Hematopoietic multipotent progenitor cell treated with erythropoietin and hydrocortisone succinate and interleukin-3 and kit ligand, for 17 days (in vitro differentiated cells): ENCODE data around the gene AEBP2.
"Not testable (repeated sequence)": the region's sequence is repeated elsewhere in the genome, so short reads cannot be mapped to it uniquely, and the experiment has no call there.

Experiments
- DNase-seq: peaks from one replicate; pipeline ENCODE4 v3.0.0-alpha.2; 2015; ENCODE audit warnings: low spot score

AEBP2 gene

GRCh38 chr12:19421503-19422282, 17.6 kb upstream of the AEBP2 start:
- DNase-seq = no peak

- DNase-seq = no peak
Observed at GRCh38 chr12:19423166-19423930, 15.9 kb upstream of the AEBP2 start.

GRCh38 chr12:19428246-19428645, 11.0 kb upstream of the AEBP2 start:
- DNase-seq = no peak

GRCh38 chr12:19429491-19429890, 9.8 kb upstream of the AEBP2 start:
- not testable (repeated sequence) for DNase-seq

- DNase-seq = no peak
Observed at GRCh38 chr12:19430988-19431387, 8.3 kb upstream of the AEBP2 start.

- DNase-seq = no peak
Observed at GRCh38 chr12:19431407-19432308, 7.6 kb upstream of the AEBP2 start.

GRCh38 chr12:19432309-19433170, 6.8 kb upstream of the AEBP2 start:
- no peak for DNase-seq

GRCh38 chr12:19434538-19434937, 4.8 kb upstream of the AEBP2 start:
- no peak for DNase-seq

GRCh38 chr12:19435831-19436497, 3.3 kb upstream of the AEBP2 start:
- DNase-seq = no peak

- DNase-seq = no peak
Observed at GRCh38 chr12:19436931-19437330, 2.4 kb upstream of the AEBP2 start.

- no peak for DNase-seq
Observed at GRCh38 chr12:19437996-19438395, 1.3 kb upstream of the AEBP2 start.

GRCh38 chr12:19440019-19440858, 947 bp downstream of the AEBP2 start:
- no peak for DNase-seq

- DNase-seq = no peak
Observed at GRCh38 chr12:19440916-19441315, 1.6 kb downstream of the AEBP2 start.

- DNase-seq = no peak
Observed at GRCh38 chr12:19443585-19443984, 4.3 kb downstream of the AEBP2 start.

GRCh38 chr12:19444097-19444496, 4.8 kb downstream of the AEBP2 start:
- no peak for DNase-seq

GRCh38 chr12:19447386-19447785, 8.1 kb downstream of the AEBP2 start:
- no peak for DNase-seq

GRCh38 chr12:19449814-19450213, 10.5 kb downstream of the AEBP2 start:
- no peak for DNase-seq

- DNase-seq = no peak
Observed at GRCh38 chr12:19450362-19450761, 11.1 kb downstream of the AEBP2 start.

GRCh38 chr12:19451196-19451595, 11.9 kb downstream of the AEBP2 start:
- no peak for DNase-seq

- no peak for DNase-seq
Observed at GRCh38 chr12:19453961-19454360, 14.7 kb downstream of the AEBP2 start.
